Loucy (cell line): ENCODE data around the gene SDK1.

ENCODE experiments used
- EZH2phosphoT487 ChIP-seq: fragments of 200-600 bp; IDR thresholded peaks from 2 replicates; pipeline ENCODE4 v1.6.1; 2018; ENCODE audit warnings: antibody characterized with exemption, mild to moderate bottlenecking, moderate library complexity, borderline replicate concordance
- TF ChIP-seq, protein P1 (sequence below): fragments of 200-600 bp; sonication (generic); conservative IDR thresholded peaks from 2 replicates; pipeline ENCODE4 v1.5.1; 2014; ENCODE audit warnings: mild to moderate bottlenecking, antibody characterized with exemption, low read length

GRCh38 chr7:3453398-3453797, 152.3 kb downstream of the SDK1 start:
- TF ChIP-seq, protein P1, sequence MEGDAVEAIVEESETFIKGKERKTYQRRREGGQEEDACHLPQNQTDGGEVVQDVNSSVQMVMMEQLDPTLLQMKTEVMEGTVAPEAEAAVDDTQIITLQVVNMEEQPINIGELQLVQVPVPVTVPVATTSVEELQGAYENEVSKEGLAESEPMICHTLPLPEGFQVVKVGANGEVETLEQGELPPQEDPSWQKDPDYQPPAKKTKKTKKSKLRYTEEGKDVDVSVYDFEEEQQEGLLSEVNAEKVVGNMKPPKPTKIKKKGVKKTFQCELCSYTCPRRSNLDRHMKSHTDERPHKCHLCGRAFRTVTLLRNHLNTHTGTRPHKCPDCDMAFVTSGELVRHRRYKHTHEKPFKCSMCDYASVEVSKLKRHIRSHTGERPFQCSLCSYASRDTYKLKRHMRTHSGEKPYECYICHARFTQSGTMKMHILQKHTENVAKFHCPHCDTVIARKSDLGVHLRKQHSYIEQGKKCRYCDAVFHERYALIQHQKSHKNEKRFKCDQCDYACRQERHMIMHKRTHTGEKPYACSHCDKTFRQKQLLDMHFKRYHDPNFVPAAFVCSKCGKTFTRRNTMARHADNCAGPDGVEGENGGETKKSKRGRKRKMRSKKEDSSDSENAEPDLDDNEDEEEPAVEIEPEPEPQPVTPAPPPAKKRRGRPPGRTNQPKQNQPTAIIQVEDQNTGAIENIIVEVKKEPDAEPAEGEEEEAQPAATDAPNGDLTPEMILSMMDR: no peak
- no peak for TF ChIP-seq EZH2phosphoT487
